B cell (primary cell): ENCODE data around the gene AGBL3.

ENCODE experiments used
- EZH2 ChIP-seq: IDR thresholded peaks from 2 replicates; pipeline ENCODE4 v1.6.1; 2012; ENCODE audit warnings: borderline replicate concordance, low read depth, mild to moderate bottlenecking, moderate library complexity, low read length; ENCODE audit not compliant: insufficient read depth, poor library complexity, severe bottlenecking
- TF ChIP-seq, protein P1 (sequence below): fragments of 200-600 bp; IDR thresholded peaks from one replicate; pipeline ENCODE4 v1.8.0; 2022; ENCODE audit warnings: antibody characterized with exemption, mild to moderate bottlenecking

DNA sequence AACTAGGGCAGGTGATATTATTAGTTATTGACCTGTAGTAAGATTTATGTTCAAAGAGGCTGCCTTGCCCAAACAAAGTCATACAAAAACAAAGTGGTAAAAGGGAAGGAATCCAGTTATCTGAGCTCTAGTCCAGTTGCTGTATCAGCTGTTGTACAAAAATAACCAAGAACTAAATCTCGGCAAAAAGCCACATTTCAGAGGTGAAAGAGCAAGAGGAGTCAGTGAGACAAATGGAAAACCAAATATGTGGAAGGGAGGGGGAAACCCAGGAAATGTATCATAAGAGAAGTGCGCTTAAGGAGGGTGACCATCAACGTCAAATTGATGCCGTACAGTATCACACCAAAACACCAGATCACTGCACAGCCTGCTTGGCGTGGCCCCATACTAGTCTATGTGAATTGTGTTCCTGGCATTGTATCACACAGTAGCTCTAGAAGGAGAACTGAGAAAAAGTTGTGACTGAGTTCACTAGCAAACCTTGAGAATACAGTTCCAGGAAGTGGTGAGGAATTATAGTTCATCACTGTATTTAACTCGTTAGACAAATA lies 6.4 kb downstream of the AGBL3 start:
- TF ChIP-seq, protein P1, sequence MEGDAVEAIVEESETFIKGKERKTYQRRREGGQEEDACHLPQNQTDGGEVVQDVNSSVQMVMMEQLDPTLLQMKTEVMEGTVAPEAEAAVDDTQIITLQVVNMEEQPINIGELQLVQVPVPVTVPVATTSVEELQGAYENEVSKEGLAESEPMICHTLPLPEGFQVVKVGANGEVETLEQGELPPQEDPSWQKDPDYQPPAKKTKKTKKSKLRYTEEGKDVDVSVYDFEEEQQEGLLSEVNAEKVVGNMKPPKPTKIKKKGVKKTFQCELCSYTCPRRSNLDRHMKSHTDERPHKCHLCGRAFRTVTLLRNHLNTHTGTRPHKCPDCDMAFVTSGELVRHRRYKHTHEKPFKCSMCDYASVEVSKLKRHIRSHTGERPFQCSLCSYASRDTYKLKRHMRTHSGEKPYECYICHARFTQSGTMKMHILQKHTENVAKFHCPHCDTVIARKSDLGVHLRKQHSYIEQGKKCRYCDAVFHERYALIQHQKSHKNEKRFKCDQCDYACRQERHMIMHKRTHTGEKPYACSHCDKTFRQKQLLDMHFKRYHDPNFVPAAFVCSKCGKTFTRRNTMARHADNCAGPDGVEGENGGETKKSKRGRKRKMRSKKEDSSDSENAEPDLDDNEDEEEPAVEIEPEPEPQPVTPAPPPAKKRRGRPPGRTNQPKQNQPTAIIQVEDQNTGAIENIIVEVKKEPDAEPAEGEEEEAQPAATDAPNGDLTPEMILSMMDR = no peak
- no peak for TF ChIP-seq EZH2
